SU-DHL-6 (cell line): ENCODE data around the gene UPK3A.
A peak's percentile ranks its signal among the peaks of the same experiment; 100 is the strongest.

ENCODE experiments used
- H2AFZ ChIP-seq: fragments of 200-600 bp; sonication (generic); 2 replicates; pipeline ENCODE4 v1.6.1; 2014; ENCODE audit warnings: low read depth, mild to moderate bottlenecking, moderate library complexity, mixed read lengths, antibody characterized with exemption, low read length; ENCODE audit not compliant: severe bottlenecking
- H3F3A ChIP-seq: fragments of 200-600 bp; shearing (Covaris generic); 2 replicates; pipeline ENCODE4 v1.6.0; 2016; ENCODE audit warnings: antibody characterized with exemption, mild to moderate bottlenecking; ENCODE audit not compliant: insufficient read depth
- H3K27ac ChIP-seq: fragments of 200-600 bp; sonication (generic); 2 replicates; pipeline ENCODE4 v1.5.1; 2016; ENCODE audit warnings: low read depth, mild to moderate bottlenecking, low read length, moderate library complexity, mixed read lengths
- H3K27me3 ChIP-seq: fragments of 200-600 bp; sonication (generic), shearing (Covaris generic); 2 replicates; pipeline ENCODE4 v1.6.0; 2014; ENCODE audit warnings: mild to moderate bottlenecking, low read length
- H3K36me3 ChIP-seq: fragments of 200-600 bp; sonication (generic); 2 replicates; pipeline ENCODE4 v1.6.1; 2014; ENCODE audit warnings: mild to moderate bottlenecking, low read length, mixed read lengths
- H3K4me2 ChIP-seq: fragments of 300-600, 200-600 bp; shearing (Covaris generic), sonication (generic); 2 replicates; pipeline ENCODE4 v1.6.0; 2014; ENCODE audit warnings: low read length, low read depth, mild to moderate bottlenecking; ENCODE audit not compliant: poor library complexity, severe bottlenecking
- H3K4me3 ChIP-seq: fragments of 200-600 bp; sonication (generic); 2 replicates; pipeline ENCODE4 v1.5.1; 2014; ENCODE audit warnings: antibody characterized with exemption, low read length, mild to moderate bottlenecking, mixed read lengths; ENCODE audit not compliant: insufficient read depth, poor library complexity, severe bottlenecking
- H3K79me2 ChIP-seq: fragments of 200-600 bp; sonication (generic); 2 replicates; pipeline ENCODE4 v1.6.1; 2014; ENCODE audit warnings: mild to moderate bottlenecking, low read length, moderate library complexity; ENCODE audit not compliant: insufficient read depth
- H3K9ac ChIP-seq: fragments of 200-600 bp; sonication (generic); 2 replicates; pipeline ENCODE4 v1.7.0; 2014; ENCODE audit warnings: mild to moderate bottlenecking, low read length
- H3K9me2 ChIP-seq: fragments of 200-600 bp; sonication (generic); replicated peaks from 2 replicates; pipeline ENCODE4 v1.6.1; 2014; ENCODE audit warnings: low read length; ENCODE audit not compliant: insufficient read depth
- H3K9me3 ChIP-seq: fragments of 200-600 bp; sonication (generic); 2 replicates; pipeline ENCODE4 v1.6.1; 2014; ENCODE audit warnings: low read length, mixed read lengths; ENCODE audit not compliant: insufficient read depth
- H4K20me1 ChIP-seq: fragments of 200-600 bp; sonication (generic); 2 replicates; pipeline ENCODE4 v1.6.1; 2014; ENCODE audit warnings: low read depth, mild to moderate bottlenecking, antibody characterized with exemption, low read length, moderate library complexity, mixed read lengths
- CTCF ChIP-seq: fragments of 200-600 bp; sonication (generic); IDR thresholded peaks from one replicate; pipeline ENCODE4 v1.5.1; 2017; ENCODE audit warnings: antibody characterized with exemption, mild to moderate bottlenecking, low read length, moderate library complexity; ENCODE audit not compliant: insufficient read depth, poor library complexity, severe bottlenecking
- EZH2phosphoT487 ChIP-seq: fragments of 200-600 bp; sonication (generic), shearing (Covaris generic); conservative IDR thresholded peaks from 2 replicates; pipeline ENCODE4 v1.6.1; 2018; ENCODE audit warnings: mild to moderate bottlenecking, antibody characterized with exemption, low read length, moderate library complexity, mixed read lengths

The UPK3A gene

DNA sequence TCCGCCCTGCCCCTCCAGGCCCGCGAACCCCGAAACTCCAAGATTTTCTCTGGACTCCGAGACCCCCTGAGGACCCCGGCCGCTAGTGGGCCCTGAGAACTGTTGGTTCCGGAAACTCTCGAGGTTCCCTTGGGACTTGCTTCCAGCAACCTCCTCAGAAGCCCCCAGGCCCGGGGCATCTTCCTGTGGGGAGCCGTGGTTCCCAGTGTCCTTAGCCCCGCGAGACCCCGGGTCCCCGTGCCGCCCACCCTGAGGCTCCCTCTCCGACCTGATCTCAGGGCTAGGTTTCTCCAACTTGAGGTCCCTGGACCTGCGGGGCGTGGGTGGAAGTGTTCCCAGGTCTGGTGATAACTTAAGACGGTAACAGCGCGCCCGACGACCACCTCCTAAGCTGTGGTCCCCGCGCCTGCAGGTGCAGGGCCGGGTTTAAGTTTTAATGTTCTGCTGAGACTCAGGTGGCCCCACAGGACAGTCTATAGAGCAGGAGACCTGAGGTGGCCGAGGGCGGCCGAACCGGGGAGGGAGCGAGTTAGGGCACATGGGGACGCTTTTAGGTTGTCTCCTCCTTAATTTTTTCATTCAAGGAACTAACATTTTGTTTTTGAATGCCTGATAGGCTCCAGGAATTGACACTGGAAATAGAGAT lies 25.7 kb downstream of the UPK3A start:
- Histone ChIP-seq H2AFZ (peak overlapping the region; percentile 39), H3K4me2 (peak overlapping the region; percentile 85), H3F3A (no peaks in the 10 kb centered on the region), H3K79me2 (peaks cover 6% of the 10 kb centered on the region; the same call in 1 of the 2 replicates), H3K9ac (peak overlapping the region; percentile 76), H3K27me3 (no peaks in the 10 kb centered on the region), H3K4me3 (peak overlapping the region; percentile 80), H3K27ac (peak overlapping the region; percentile 42; the same call in 1 of the 2 replicates), H4K20me1 (no peaks in the 10 kb centered on the region), H3K36me3 (no peaks in the 10 kb centered on the region), H3K9me3 (no peaks in the 10 kb centered on the region), H3K9me2 (no peaks in the 10 kb centered on the region)
- no peak for TF ChIP-seq CTCF
- no peak for TF ChIP-seq EZH2phosphoT487

DNA sequence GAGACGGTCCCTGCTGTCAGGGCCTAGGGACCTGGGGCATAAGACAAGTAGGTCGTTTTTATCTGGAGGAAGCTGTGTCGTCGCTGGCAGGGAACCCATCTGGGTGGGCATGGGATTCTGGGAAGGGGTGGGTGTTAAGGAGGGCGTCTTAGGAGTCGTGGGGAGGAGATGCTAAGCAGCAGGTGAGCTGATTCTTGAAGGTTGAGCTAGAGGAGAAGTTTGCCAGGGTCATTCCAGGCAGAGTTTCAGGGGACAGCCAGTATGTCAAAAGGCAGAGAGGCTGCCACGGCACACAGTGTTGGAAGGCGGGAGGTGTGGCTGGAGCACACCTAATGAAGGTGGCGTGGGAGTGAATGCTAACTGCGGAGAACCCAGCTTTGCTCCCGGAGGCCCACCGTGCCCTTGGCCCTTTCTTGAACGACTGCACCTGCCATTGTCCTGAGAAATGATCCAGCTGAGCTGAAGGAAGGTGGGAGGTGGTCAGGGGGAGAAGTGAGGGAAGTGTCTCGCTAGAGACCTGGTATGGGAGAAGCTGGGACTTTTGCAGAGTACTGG lies 26.3 kb downstream of the UPK3A start:
- H3K9ac ChIP-seq, result peak overlapping the region; percentile 76
- H3K79me2 ChIP-seq, result peaks cover 6% of the 10 kb centered on the region; the same call in 1 of the 2 replicates
- H3K4me3 ChIP-seq, result peak overlapping the region; percentile 80
- no peak overlapping the region for H3K27ac ChIP-seq
- H3K27me3 ChIP-seq, result no peaks in the 10 kb centered on the region
- H3K4me2 ChIP-seq, result peak overlapping the region; percentile 85
- no peaks in the 10 kb centered on the region for H3F3A ChIP-seq
- H3K9me2 ChIP-seq, result no peaks in the 10 kb centered on the region
- H3K36me3 ChIP-seq, result no peaks in the 10 kb centered on the region
- no peaks in the 10 kb centered on the region for H3K9me3 ChIP-seq
- no peak for TF ChIP-seq EZH2phosphoT487
- TF ChIP-seq CTCF, result no peak
- no peaks in the 10 kb centered on the region for H4K20me1 ChIP-seq
- no peak overlapping the region for H2AFZ ChIP-seq

DNA sequence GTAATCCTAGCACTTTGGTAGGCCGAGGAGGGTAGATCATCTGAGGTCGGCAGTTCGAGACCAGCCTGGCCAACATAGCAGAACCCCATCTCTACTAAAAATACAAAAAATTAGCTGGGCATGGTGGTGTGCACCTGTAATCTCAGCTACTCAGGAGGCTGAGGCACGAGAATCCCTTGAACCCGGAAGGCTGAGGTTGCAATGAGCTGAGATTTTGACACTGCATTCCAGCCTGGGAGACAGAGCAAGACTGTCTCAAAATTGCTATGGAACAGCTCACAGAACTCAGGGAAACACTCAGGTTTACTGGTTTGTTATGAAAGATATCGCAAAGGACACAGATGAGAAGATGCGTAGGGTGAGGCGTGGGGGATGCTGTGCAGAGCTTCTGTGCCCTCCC lies 27.7 kb downstream of the UPK3A start:
- no peaks in the 10 kb centered on the region for H3F3A ChIP-seq
- H3K27ac ChIP-seq, result no peak overlapping the region
- no peak overlapping the region for H3K9ac ChIP-seq
- H3K79me2 ChIP-seq, result peaks cover 6% of the 10 kb centered on the region; the same call in 1 of the 2 replicates
- no peak overlapping the region for H3K4me2 ChIP-seq
- H4K20me1 ChIP-seq, result no peaks in the 10 kb centered on the region
- H3K27me3 ChIP-seq, result no peaks in the 10 kb centered on the region
- H3K9me3 ChIP-seq, result no peaks in the 10 kb centered on the region
- no peak overlapping the region for H3K4me3 ChIP-seq
- H2AFZ ChIP-seq, result no peak overlapping the region
- H3K9me2 ChIP-seq, result no peaks in the 10 kb centered on the region
- no peaks in the 10 kb centered on the region for H3K36me3 ChIP-seq
- TF ChIP-seq EZH2phosphoT487, result no peak
- no peak for TF ChIP-seq CTCF
